Fibroblast of lung (primary cell): ENCODE data around the gene IL32. TPM values are rescaled to one million over a fixed set of nuclear protein-coding genes. Genes with fewer than 3 reads are reported as not detected.
"Not testable (repeated sequence)": the region's sequence is repeated elsewhere in the genome, so short reads cannot be mapped to it uniquely, and the experiment has no call there.

ENCODE experiments used
- DNase-seq, 2 donors: peaks; one replicate each; pipeline versions ENCODE4 v3.0.0 to v3.0.0-alpha.2; 2010; ENCODE audit warnings: low read depth in 2 of 2
- H2AFZ ChIP-seq: 2 replicates; pipeline ENCODE4 v1.5.1; 2012; ENCODE audit warnings: low read length, control low read depth, inconsistent platforms
- H3K27ac ChIP-seq: 2 replicates; pipeline ENCODE4 v1.5.1; 2011; ENCODE audit warnings: low read length, control low read depth; ENCODE audit not compliant: insufficient read depth
- H3K27me3 ChIP-seq: 2 replicates; pipeline ENCODE4 v1.5.1; 2011; ENCODE audit warnings: mild to moderate bottlenecking, low read length; ENCODE audit not compliant: control insufficient read depth, insufficient read depth
- H3K36me3 ChIP-seq: 2 replicates; pipeline ENCODE4 v1.5.1; 2011; ENCODE audit warnings: low read length; ENCODE audit not compliant: control insufficient read depth, insufficient read depth
- H3K4me1 ChIP-seq: 2 replicates; pipeline ENCODE4 v1.5.1; 2011; ENCODE audit warnings: low read length; ENCODE audit not compliant: control insufficient read depth, insufficient read depth; ENCODE audit errors: extremely low read depth
- H3K4me2 ChIP-seq: 2 replicates; pipeline ENCODE4 v1.5.1; 2011; ENCODE audit warnings: low read length, control low read depth; ENCODE audit not compliant: insufficient read depth; ENCODE audit errors: extremely low read depth
- H3K4me3 ChIP-seq, 4 experiments: fragments of 200-600 bp in 1 of 4; sonication (generic) in 1 of 4; replicated peaks in 1 of 4; 2 replicates each; pipeline ENCODE4 v1.5.1; 2011 to 2016; ENCODE audit warnings: low read length in 4 of 4, low read depth in 3 of 4, mild to moderate bottlenecking in 3 of 4, control low read depth in 2 of 4, inconsistent platforms in 1 of 4, mixed read lengths in 1 of 4; ENCODE audit not compliant: insufficient read depth in 1 of 4; ENCODE audit errors: control extremely low read depth in 1 of 4
- H3K79me2 ChIP-seq: 2 replicates; pipeline ENCODE4 v1.5.1; 2012; ENCODE audit warnings: mild to moderate bottlenecking, low read length, inconsistent platforms; ENCODE audit not compliant: control insufficient read depth, insufficient read depth
- H3K9ac ChIP-seq: 2 replicates; pipeline ENCODE4 v1.5.1; 2011; ENCODE audit warnings: mild to moderate bottlenecking, low read length, control low read depth; ENCODE audit not compliant: insufficient read depth
- H3K9me3 ChIP-seq: 2 replicates; pipeline ENCODE4 v1.5.1; 2012; ENCODE audit warnings: low read depth, low read length; ENCODE audit not compliant: control insufficient read depth, insufficient read depth
- H4K20me1 ChIP-seq: 2 replicates; pipeline ENCODE4 v1.5.1; 2011; ENCODE audit warnings: low read length; ENCODE audit not compliant: control insufficient read depth, insufficient read depth; ENCODE audit errors: extremely low read depth
- EZH2 ChIP-seq: IDR thresholded peaks from 2 replicates; pipeline ENCODE4 v1.5.1; 2012; ENCODE audit warnings: low read length, control low read depth, mild to moderate bottlenecking; ENCODE audit errors: missing control alignments
- polyA plus RNA-seq, 2 donors: library from polyadenylated mRNA; depleted of rRNA in 1 of 2; stranded (reverse) in 1 of 2; unstranded in 1 of 2; fragments of >200 nt; gene quantifications; 2 replicates each; pipeline ENCODE4 v1.2.1, GENCODE V29; 2011 to 2012; ENCODE audit warnings: missing spikeins in 1 of 2
- total RNA-seq: library from RNA; depleted of rRNA; stranded (reverse); fragments of >200 nt; gene quantifications from 2 replicates; pipeline ENCODE4 v1.2.1, GENCODE V29; 2014
- TF ChIP-seq, protein P1 (sequence below), 2 donors: IDR thresholded peaks in 1 of 2; conservative IDR thresholded peaks in 1 of 2; 1 replicate in 1 of 2; 2 replicates in 1 of 2; pipeline ENCODE4 v1.5.1; 2011 to 2012; ENCODE audit warnings: low read length in 2 of 2, control low read depth in 1 of 2, inconsistent platforms in 1 of 2, low read depth in 1 of 2, mild to moderate bottlenecking in 1 of 2

The IL32 gene
- total and polyA plus RNA-seq, 2 donors (not counting 1 experiment from before 2014, with no cell fraction given), result 4.1 to 5.1 TPM

DNA sequence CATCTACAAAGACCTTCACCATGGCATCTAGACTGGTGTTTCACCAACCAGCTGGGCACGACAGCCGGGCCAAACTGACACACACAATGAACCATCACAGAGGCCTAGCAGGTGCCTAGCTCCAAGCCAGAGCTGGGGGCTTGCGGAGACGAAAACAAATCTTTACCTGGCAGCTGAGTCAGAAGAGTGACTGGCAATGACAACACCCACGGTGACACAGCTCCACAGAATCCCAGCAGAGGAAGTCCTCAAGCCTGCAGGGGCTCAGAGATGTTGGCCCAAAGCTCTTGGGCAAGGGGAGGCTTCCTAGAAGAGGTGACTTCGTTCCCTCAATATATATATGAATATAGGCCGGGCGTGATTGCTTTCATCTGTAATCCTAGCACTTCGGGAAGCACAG is 13.9 kb upstream of the IL32 start:
- H2AFZ ChIP-seq, result no peak overlapping the region
- H3K79me2 ChIP-seq, result no peaks in the 10 kb centered on the region
- no peak overlapping the region for H3K27ac ChIP-seq
- H3K27me3 ChIP-seq, result peaks cover 29% of the 10 kb centered on the region
- H3K9ac ChIP-seq, result no peak overlapping the region
- DNase-seq, result no peak
- no peaks in the 10 kb centered on the region for H3K4me1 ChIP-seq
- no peaks in the 10 kb centered on the region for H3K9me3 ChIP-seq
- H4K20me1 ChIP-seq, result no peaks in the 10 kb centered on the region
- no peak for TF ChIP-seq EZH2
- TF ChIP-seq, protein P1, sequence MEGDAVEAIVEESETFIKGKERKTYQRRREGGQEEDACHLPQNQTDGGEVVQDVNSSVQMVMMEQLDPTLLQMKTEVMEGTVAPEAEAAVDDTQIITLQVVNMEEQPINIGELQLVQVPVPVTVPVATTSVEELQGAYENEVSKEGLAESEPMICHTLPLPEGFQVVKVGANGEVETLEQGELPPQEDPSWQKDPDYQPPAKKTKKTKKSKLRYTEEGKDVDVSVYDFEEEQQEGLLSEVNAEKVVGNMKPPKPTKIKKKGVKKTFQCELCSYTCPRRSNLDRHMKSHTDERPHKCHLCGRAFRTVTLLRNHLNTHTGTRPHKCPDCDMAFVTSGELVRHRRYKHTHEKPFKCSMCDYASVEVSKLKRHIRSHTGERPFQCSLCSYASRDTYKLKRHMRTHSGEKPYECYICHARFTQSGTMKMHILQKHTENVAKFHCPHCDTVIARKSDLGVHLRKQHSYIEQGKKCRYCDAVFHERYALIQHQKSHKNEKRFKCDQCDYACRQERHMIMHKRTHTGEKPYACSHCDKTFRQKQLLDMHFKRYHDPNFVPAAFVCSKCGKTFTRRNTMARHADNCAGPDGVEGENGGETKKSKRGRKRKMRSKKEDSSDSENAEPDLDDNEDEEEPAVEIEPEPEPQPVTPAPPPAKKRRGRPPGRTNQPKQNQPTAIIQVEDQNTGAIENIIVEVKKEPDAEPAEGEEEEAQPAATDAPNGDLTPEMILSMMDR (conservative IDR thresholded peaks at IDR 0.05 in 1 of 2, IDR thresholded peaks at IDR 0.05 in 1 of 2; ENCODE audit: low read depth in 1 of 2, low read length in 2 of 2), result no peak
- H3K4me3 ChIP-seq, result no peak overlapping the region
- no peak overlapping the region for H3K4me2 ChIP-seq
- H3K36me3 ChIP-seq, result no peaks in the 10 kb centered on the region

DNA sequence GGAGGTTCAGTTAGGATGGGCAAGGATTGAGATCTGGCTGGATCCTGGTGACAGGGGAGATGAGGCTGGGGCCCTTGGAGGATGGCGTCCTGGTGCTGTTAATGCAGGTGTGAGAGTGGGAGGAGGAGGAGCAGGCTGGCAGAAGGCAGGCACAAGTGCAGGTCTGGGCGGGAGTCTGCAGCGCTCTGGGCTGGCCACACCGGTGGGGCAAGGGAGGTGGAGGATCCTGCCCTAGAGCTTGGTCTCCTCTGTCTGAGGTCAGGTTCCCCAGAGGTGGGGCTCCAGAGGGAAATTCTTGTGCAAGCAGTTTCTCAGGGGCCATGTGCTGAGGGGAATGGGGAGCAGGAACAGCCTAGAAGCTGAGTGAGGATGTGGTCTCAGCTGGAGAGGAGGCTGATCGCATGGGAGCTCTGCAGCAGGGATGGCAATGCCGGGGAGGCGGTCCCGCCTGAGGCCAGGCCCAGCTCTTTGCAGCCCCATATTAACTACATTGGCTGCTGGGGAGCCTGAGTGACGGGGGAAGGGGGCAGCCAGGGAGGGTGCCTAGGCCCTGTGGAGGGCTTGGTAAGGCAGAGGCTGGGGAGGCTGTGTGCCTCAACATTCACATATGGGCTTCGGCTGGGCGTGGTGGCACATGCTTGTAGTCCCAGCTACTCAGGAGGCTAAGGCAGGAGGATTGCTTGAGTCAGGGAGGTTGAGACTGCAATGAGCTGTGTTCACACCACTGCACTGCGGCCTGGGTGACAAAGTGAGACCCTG is 12.7 kb upstream of the IL32 start:
- not testable (repeated sequence) for DNase-seq, H3K9me3 ChIP-seq, H3K9ac ChIP-seq, H3K27ac ChIP-seq, H3K4me3 ChIP-seq, H3K4me2 ChIP-seq, H3K79me2 ChIP-seq, H3K4me1 ChIP-seq, H3K36me3 ChIP-seq, H2AFZ ChIP-seq, H4K20me1 ChIP-seq
- peaks cover 19% of the 10 kb centered on the region for H3K27me3 ChIP-seq

DNA sequence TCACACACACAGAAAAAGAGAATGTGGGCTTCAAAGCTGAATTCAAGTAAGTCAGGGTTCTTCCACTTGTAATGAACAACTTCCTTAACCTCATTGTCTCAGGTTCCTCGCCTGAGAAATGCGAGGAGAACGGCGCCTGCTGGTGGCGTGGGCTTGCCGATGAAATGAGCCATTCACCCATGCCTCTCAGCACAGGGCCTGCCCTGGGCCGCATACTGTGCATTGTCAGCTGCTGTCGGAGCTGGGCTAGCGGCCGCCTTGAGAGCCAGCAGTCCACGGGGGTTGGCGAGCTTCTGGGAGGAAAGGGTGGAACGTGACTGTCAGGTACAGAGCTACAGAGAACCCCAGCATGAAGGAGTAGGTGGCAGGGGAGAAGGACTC is 12.1 kb upstream of the IL32 start:
- not testable (repeated sequence) for H3K9ac ChIP-seq, H3K36me3 ChIP-seq, H3K27ac ChIP-seq, H3K9me3 ChIP-seq, H4K20me1 ChIP-seq, H3K79me2 ChIP-seq, H2AFZ ChIP-seq, H3K4me3 ChIP-seq, H3K4me1 ChIP-seq, H3K4me2 ChIP-seq, DNase-seq
- peaks cover 18% of the 10 kb centered on the region for H3K27me3 ChIP-seq

DNA sequence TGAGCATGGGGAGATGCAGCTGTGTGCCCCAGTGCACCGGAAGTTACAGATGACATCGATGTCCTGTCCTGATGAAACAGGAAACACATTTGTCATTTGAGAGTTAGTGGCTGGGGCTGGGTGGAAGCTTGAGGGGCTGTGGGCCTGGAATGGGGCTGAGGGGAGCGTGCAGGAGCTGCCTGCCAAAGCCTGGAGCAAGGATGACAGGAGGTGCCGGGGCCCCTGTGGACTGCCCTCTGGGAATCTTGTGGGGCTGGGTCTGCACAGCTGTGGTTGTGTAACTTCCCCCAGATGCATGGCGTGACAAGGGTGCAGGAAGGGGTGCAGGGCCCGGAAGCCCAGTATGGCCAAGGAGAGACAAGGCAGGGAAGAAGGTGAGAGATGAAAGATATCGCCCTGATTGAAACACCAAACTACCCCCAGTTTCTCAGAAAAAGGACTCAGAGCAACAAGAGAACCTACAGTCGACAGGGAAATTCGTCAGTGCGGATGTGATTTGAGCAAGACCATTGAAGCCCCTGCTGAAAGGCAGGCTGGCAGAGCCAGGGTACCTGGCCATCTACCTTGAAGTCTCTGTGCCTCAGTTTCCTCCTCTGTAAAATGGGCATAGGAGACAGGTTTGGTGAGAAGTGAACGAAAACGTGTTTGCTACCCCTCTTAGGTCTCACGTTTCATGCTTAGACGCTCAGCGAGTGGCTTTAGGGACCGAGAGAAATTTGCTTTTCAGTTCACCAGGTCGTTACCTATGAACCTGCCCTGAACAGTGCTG is 10.3 kb upstream of the IL32 start:
- Histone ChIP-seq H3K9me3 (no peaks in the 10 kb centered on the region), H3K4me2 (no peak overlapping the region), H3K4me3 (no peak overlapping the region), H3K79me2 (no peaks in the 10 kb centered on the region), H3K27ac (no peak overlapping the region), H3K36me3 (no peaks in the 10 kb centered on the region), H3K4me1 (no peaks in the 10 kb centered on the region), H2AFZ (no peak overlapping the region), H3K9ac (no peak overlapping the region), H4K20me1 (no peaks in the 10 kb centered on the region), H3K27me3 (peaks cover 7% of the 10 kb centered on the region)
- DNase-seq, result no peak
- TF ChIP-seq EZH2, result no peak
- TF ChIP-seq, protein P1 (conservative IDR thresholded peaks at IDR 0.05 in 1 of 2, IDR thresholded peaks at IDR 0.05 in 1 of 2; ENCODE audit: low read depth in 1 of 2, low read length in 2 of 2), result no peak

DNA sequence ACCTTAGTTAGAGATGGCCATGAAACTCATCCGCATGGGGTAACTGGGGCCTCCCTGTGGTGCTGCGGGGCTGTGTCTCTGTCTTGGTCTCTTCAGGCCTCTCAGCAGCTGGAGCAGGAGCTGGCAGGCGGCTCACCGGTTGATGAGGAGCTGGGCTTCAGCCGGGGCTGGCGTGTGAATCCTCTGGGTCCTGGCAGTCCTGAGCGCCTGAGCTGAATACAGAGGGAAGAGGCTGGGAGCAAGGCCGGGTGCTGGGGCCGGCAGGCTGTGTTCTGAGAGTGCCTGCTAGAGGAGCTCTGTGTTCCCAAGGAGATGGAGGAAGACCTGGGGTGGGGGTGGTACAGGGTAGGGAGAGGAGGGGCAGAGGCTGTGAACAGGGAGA is 9.7 kb upstream of the IL32 start:
- H3K4me2 ChIP-seq, H3K36me3 ChIP-seq, H3K9me3 ChIP-seq, H2AFZ ChIP-seq, H3K4me1 ChIP-seq, H3K4me3 ChIP-seq, DNase-seq, H3K27ac ChIP-seq, H3K27me3 ChIP-seq, H4K20me1 ChIP-seq, H3K79me2 ChIP-seq, H3K9ac ChIP-seq: not testable (repeated sequence)
